HCT116 (cell line): Measurements from ENCODE around the gene ICE1. TPM values are rescaled to one million over a fixed set of nuclear protein-coding genes. Genes with fewer than 3 reads are reported as not detected.

Experiments
- ATAC-seq: fragments of 200-7000 bp; cut with Tn5 transposase; 2 replicates; pipeline ENCODE4 v1.9.1; 2020; ENCODE audit warnings: mild to moderate bottlenecking, moderate library complexity
- BruUV-seq: library from RNA; stranded (reverse); fragments of 400-500 nt; replicated peaks from 2 replicates; lab custom pipeline; 2021; lab: Mats Ljungman, UMichigan
- CTCF ChIA-PET: fragments of 300-600 bp; sonication (Branson Sonifier 250); formaldehyde crosslinking; loops from one replicate; lab custom pipeline; 2021; ENCODE audit warnings: antibody characterized with exemption; lab: Charles Lee
- POLR2A ChIA-PET: fragments of 300-600, 350-600 bp; sonication (Branson Sonifier 250); formaldehyde crosslinking; loops from one replicate; lab custom pipeline; 2021; ENCODE audit warnings: antibody characterized with exemption; lab: Charles Lee
- RAD21 ChIA-PET, 2 experiments: fragments of 300-600 bp; sonication (Branson Sonifier 250); formaldehyde crosslinking; loops; one replicate each; lab custom pipeline; 2023; ENCODE audit warnings: low total read pairs in 2 of 2; ENCODE audit not compliant: uncharacterized antibody in 2 of 2, unreplicated experiment in 2 of 2, low non-redundant PET in 1 of 2; lab: Charles Lee
- DNase-seq: peaks from one replicate; pipeline ENCODE4 v3.0.0-alpha.2; 2010; ENCODE audit warnings: low read depth, low spot score
- H2AFZ ChIP-seq: fragments of 200-600 bp; shearing (Covaris generic), sonication (generic); 2 replicates; pipeline ENCODE4 v1.6.1; 2017; ENCODE audit warnings: low read depth, mixed run types, mixed read lengths, antibody characterized with exemption, low read length; ENCODE audit not compliant: poor library complexity, severe bottlenecking
- H3K27ac ChIP-seq: 2 replicates; pipeline ENCODE4 v1.5.1; 2012; ENCODE audit warnings: low read depth, low read length
- H3K27me3 ChIP-seq: fragments of 200-600 bp; sonication (generic); 2 replicates; pipeline ENCODE4 v1.6.1; 2016; ENCODE audit warnings: mixed run types, low read length, mixed read lengths; ENCODE audit not compliant: insufficient read depth
- H3K36me3 ChIP-seq, 2 experiments: fragments of 200-500 bp in 1 of 2; fragments of 200-600 bp in 1 of 2; sonication (Bioruptor generic) in 1 of 2; sonication (generic) in 1 of 2; 2 replicates each; pipeline versions ENCODE4 v1.5.1 to v1.6.1; 2014 to 2016; ENCODE audit warnings: low read length in 2 of 2, inconsistent platforms in 1 of 2, mixed read lengths in 1 of 2, mixed run types in 1 of 2; ENCODE audit not compliant: insufficient read depth in 2 of 2, control insufficient read depth in 1 of 2
- H3K4me1 ChIP-seq, 2 experiments: fragments of 200-600 bp in 1 of 2; sonication (generic) in 1 of 2; 2 replicates each; pipeline versions ENCODE4 v1.5.1 to v1.6.1; 2012 to 2017; ENCODE audit warnings: low read length in 2 of 2, inconsistent platforms in 1 of 2, mild to moderate bottlenecking in 1 of 2, mixed read lengths in 1 of 2, mixed run types in 1 of 2, moderate library complexity in 1 of 2; ENCODE audit not compliant: insufficient read depth in 2 of 2, control insufficient read depth in 1 of 2
- H3K4me2 ChIP-seq: fragments of 200-600 bp; sonication (generic); 2 replicates; pipeline ENCODE4 v1.6.1; 2017; ENCODE audit warnings: mixed run types, low read length, mixed read lengths
- H3K4me3 ChIP-seq, 2 experiments: fragments of 200-600 bp in 1 of 2; sonication (generic) in 1 of 2; replicated peaks in 1 of 2; 2 replicates each; pipeline ENCODE4 v1.5.1; 2011 to 2016; ENCODE audit warnings: low read length in 2 of 2, control low read depth in 1 of 2, low read depth in 1 of 2, mild to moderate bottlenecking in 1 of 2, mixed read lengths in 1 of 2, mixed run types in 1 of 2
- H3K79me2 ChIP-seq: fragments of 200-600 bp; sonication (generic); 2 replicates; pipeline ENCODE4 v1.6.1; 2017; ENCODE audit warnings: mild to moderate bottlenecking, mixed run types, low read length, moderate library complexity, mixed read lengths; ENCODE audit not compliant: insufficient read depth
- H3K9ac ChIP-seq: fragments of 200-600 bp; sonication (generic); 2 replicates; pipeline ENCODE4 v1.6.1; 2016; ENCODE audit warnings: low read length, mixed read lengths
- H3K9me2 ChIP-seq: fragments of 200-600 bp; sonication (generic), shearing (Covaris generic); 2 replicates; pipeline ENCODE4 v1.6.1; 2017; ENCODE audit warnings: mixed run types, mild to moderate bottlenecking, moderate library complexity; ENCODE audit not compliant: insufficient read depth
- H3K9me3 ChIP-seq, 2 experiments: fragments of 200-500 bp in 1 of 2; fragments of 200-600 bp in 1 of 2; sonication (Bioruptor generic) in 1 of 2; sonication (generic) in 1 of 2; 2 replicates each; pipeline ENCODE4 v1.6.1; 2014 to 2017; ENCODE audit warnings: low read length in 2 of 2, mixed read lengths in 2 of 2, inconsistent platforms in 1 of 2, low read depth in 1 of 2, mild to moderate bottlenecking in 1 of 2, mixed run types in 1 of 2, moderate library complexity in 1 of 2; ENCODE audit not compliant: control insufficient read depth in 1 of 2, insufficient read depth in 1 of 2
- H4K20me1 ChIP-seq: fragments of 200-600 bp; sonication (generic), shearing (Covaris generic); 2 replicates; pipeline ENCODE4 v1.6.1; 2017; ENCODE audit warnings: mixed run types, mild to moderate bottlenecking, moderate library complexity; ENCODE audit not compliant: insufficient read depth
- ATF3 ChIP-seq: IDR thresholded peaks from 2 replicates; pipeline ENCODE4 v1.6.1; 2012
- JUND ChIP-seq: IDR thresholded peaks from 2 replicates; pipeline ENCODE4 v1.6.1; 2012
- POLR2A ChIP-seq: IDR thresholded peaks from 2 replicates; pipeline ENCODE4 v1.7.0; 2011; ENCODE audit warnings: borderline replicate concordance; ENCODE audit not compliant: insufficient read depth, insufficient read length; ENCODE audit errors: extremely low read depth
- POLR2AphosphoS5 ChIP-seq: IDR thresholded peaks from 2 replicates; pipeline ENCODE4 v1.6.1; 2011; ENCODE audit warnings: mild to moderate bottlenecking, low read depth, low read length, moderate library complexity
- RAD21 ChIP-seq: IDR thresholded peaks from 2 replicates; pipeline ENCODE4 v1.6.1; 2012; ENCODE audit warnings: low read depth, mild to moderate bottlenecking
- SP1 ChIP-seq: IDR thresholded peaks from 2 replicates; pipeline ENCODE4 v1.6.1; 2012; ENCODE audit warnings: low read depth
- SRF ChIP-seq: IDR thresholded peaks from 2 replicates; pipeline ENCODE4 v1.6.1; 2012; ENCODE audit warnings: low read depth
- ZBTB33 ChIP-seq: IDR thresholded peaks from 2 replicates; pipeline ENCODE4 v1.6.1; 2011; ENCODE audit warnings: mild to moderate bottlenecking, low read length, moderate library complexity; ENCODE audit not compliant: insufficient replicate concordance; ENCODE audit errors: extremely low read depth
- ZFX ChIP-seq: fragments of 450-650 bp; IDR thresholded peaks from 2 replicates; pipeline ENCODE4 v1.6.1; 2017
- intact Hi-C: fragments of 100-400 bp; cut with micrococcal nuclease; formaldehyde crosslinking; loops from 2 replicates; pipeline ENCODE4 v1.10.0; 2022
- total RNA-seq: library from RNA; stranded (reverse); gene quantifications from one replicate; pipeline ENCODE4 v1.2.1, GENCODE V29; 2021; ENCODE audit not compliant: unreplicated experiment

The ICE1 gene
- total RNA-seq, 1 experiment from 2014 or later = 30.0 TPM

- TF ChIP-seq ZBTB33 (no peak), SP1 (no peak)
Observed at GRCh38 chr5:5423586-5423985, 1.1 kb downstream of the ICE1 start (continued).

- Histone ChIP-seq H3K79me2 (peaks cover 72% of the 10 kb centered on the region), H3K9me2 (no peaks in the 10 kb centered on the region), H3K27me3 (no peaks in the 10 kb centered on the region), H3K9me3 (no peaks in the 10 kb centered on the region), H3K9ac (no peak overlapping the region), H3K4me1 (peaks cover 19 to 25% of the 10 kb centered on the region in 2 experiments; a peak in 3 of 4 replicates), H3K4me2 (peak overlapping the region; percentile 92), H3K27ac (no peak overlapping the region), H3K4me3 (no peak overlapping the region), H3K36me3 (no peaks in the 10 kb centered on the region), H2AFZ (no peak overlapping the region), H4K20me1 (peaks cover 6% of the 10 kb centered on the region; the same call in 1 of the 2 replicates)
- BruUV-seq = no TSS peak
- TF ChIP-seq ZFX = no peak
- no peak for TF ChIP-seq POLR2AphosphoS5
- no peak for TF ChIP-seq SRF
- no peak for TF ChIP-seq POLR2A
- no peak for TF ChIP-seq ZBTB33
- no peak for TF ChIP-seq ATF3
- no peak for TF ChIP-seq JUND
- TF ChIP-seq RAD21 = no peak
- RAD21 ChIA-PET = no interaction called here
- intact Hi-C loops = loop anchor here (5.0 kb wide), 1 partner anchor 82 kb away; no protein-coding TSS in a partner anchor
- CTCF ChIA-PET = no interaction called here
- ATAC-seq = no peak
- POLR2A ChIA-PET = no interaction called here
- DNase-seq = no peak
Observed at GRCh38 chr5:5424736-5425135, 2.3 kb downstream of the ICE1 start.
